ENCODE results near the gene SLC66A2.
"Not testable (repeated sequence)": the region's sequence is repeated elsewhere in the genome, so short reads cannot be mapped to it uniquely, and the experiment has no call there.

Gene SLC66A2

DNA sequence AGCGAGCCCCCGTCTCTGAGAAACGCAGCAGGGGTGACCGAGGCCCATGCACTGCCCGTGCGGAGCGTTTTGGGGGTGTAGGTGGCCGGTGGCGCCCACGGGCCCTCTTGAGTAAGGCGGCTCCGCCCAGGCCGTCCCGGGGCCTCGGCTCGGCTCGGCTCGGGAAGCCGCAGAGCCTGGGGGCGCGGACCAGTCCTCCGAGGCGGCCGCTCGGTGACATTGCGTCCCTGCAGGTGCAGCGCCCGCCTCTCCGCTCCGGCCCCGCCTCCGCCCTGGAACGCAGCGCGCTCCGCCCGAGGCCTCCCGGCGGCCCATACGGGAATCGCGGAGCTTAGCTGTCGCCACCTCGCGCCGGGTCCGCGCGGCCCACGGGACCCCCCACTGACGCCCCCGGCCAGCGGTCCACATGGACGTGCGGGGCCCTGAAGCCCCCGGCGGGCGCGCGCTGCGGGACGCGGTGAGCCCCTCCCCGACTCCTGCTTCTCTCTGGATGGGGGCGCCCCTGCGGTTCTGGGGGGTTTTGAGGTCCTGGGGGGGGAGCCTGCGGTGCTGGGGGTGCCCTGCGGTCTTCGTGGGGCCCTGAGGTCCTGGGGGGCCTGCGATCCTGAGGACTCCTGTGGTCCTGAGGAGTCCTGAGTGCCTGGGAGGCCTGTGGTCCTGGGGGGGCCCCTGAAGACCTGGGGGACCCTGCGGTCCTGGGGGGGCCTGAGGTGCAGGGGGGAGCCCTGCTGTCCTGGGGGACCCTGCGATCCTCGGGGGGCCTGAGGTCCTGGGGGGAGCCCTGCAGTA is 13.1 kb upstream of the SLC66A2 start, which contains the start of gene HSBP1L1:
HSBP1L1 (plus strand) TSS at position 314 of the 789 bp plus-strand sequence; CDS start at position 407, 93 bp downstream.
- TF ChIP-seq JUND (IDR thresholded peaks at IDR 0.05; ENCODE audit: low read depth) = no peak
- in situ Hi-C loops (cut with HindIII; ENCODE audit: low pct_unique_long_range_greater_than_20kb, low sequenced_read_pairs) = no loop called here
- peak; percentile 62 to 87 for DNase-seq (ENCODE audit: low read depth in 1 of 2, low spot score in 1 of 2)

DNA sequence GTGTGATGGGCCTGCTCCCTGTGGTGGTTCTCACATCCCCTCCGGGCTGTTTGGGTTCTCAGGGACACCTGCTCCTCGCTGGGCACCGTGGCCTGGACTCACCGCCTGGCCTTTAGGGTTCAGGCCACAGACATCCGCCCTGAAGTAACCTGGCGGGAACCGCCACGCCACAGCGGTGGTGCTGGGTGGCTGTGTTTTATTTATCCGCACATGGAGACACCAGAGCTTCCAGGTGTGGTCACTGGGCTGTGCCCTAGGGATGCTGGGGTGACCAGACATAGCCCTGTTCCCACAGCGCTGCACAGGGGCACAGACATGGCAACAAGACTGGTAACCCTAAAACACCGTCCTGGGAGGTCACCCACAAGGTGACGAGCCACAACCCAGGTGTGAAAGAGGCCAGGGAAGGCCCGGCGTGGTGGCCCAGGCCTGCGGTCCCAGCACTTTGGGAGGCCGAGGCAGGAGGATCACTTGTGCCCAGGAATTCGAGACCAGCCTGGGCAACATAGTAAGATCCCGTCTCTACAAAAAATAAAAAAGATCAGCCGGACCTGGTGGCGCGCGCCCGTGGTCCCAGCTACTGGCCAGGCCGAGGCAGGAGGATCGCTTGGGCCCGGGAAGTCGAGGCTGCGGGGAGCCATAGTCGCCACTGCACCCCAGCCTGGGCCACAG is 12.3 kb upstream of the SLC66A2 start:
- no peak for DNase-seq (ENCODE audit: low read depth in 1 of 2, low spot score in 1 of 2)
- TF ChIP-seq JUND (IDR thresholded peaks at IDR 0.05; ENCODE audit: low read depth) = no peak
- in situ Hi-C loops (cut with HindIII; ENCODE audit: low pct_unique_long_range_greater_than_20kb, low sequenced_read_pairs) = no loop called here

DNA sequence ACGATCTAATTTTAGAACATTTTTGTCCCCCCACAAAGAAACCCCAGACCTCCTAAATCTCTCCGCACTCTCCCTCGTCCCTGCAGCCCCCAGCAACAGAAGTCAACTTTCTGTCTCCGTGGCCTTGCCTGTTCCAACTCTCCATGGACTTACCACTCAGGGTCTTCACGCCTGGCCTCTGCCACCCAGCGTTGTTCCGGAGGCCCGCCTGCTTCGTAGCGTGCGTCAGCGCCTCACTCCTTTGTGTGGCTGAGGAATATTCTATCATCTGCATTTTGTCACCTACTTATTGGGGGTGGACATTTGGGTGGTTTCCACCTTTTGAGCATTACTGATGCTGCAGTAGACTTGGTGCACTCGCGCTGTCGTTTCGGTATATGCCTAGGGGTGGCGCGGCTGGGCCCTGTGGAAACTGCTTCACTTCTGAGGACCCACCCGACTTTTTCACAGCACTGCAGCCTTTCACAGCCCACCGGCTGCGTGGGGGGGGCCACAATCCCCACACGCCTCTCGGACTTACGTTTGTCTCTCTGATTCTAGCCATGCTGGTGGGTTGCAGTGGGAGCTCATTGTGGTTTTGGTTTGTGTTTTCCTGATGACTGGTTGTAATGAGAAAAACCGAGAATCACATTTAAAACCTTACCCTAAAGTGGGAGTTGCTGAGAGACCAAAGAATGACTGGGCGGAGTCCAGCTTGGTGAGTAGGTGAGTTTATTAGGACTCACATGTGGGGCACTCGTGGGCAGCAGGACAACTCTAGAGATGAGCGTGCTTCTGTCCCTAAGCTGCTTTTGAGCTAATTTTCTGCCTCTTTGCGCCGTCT is 11.6 kb upstream of the SLC66A2 start:
- in situ Hi-C loops (cut with HindIII; ENCODE audit: low pct_unique_long_range_greater_than_20kb, low sequenced_read_pairs) = no loop called here
- no peak for DNase-seq (ENCODE audit: low read depth in 1 of 2, low spot score in 1 of 2)
- no peak for TF ChIP-seq JUND (IDR thresholded peaks at IDR 0.05; ENCODE audit: low read depth)

DNA sequence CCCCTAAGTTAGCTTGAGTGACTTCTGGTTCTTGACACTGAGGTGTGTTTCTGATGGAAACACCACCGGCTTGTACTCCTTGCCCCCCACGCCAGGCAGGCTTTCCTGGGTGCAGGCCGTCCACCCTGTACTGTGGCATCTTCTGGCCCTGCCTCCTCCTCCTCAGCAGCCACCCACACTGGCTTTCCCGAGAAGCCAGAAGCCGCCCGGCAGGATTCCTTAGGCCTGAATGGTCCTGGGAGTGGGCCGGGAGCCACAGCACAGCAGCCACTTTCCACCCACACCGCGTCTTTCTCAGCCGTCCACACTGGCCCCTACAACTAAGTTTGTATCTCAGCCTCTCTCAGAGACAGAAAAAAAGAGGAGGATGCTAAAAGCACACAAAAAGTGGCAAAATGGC is 10.9 kb upstream of the SLC66A2 start:
- peak; percentile 67 to 78 for DNase-seq (ENCODE audit: low read depth in 1 of 2, low spot score in 1 of 2)
- in situ Hi-C loops (cut with HindIII; ENCODE audit: low pct_unique_long_range_greater_than_20kb, low sequenced_read_pairs) = no loop called here
- TF ChIP-seq JUND (IDR thresholded peaks at IDR 0.05; ENCODE audit: low read depth) = no peak

DNA sequence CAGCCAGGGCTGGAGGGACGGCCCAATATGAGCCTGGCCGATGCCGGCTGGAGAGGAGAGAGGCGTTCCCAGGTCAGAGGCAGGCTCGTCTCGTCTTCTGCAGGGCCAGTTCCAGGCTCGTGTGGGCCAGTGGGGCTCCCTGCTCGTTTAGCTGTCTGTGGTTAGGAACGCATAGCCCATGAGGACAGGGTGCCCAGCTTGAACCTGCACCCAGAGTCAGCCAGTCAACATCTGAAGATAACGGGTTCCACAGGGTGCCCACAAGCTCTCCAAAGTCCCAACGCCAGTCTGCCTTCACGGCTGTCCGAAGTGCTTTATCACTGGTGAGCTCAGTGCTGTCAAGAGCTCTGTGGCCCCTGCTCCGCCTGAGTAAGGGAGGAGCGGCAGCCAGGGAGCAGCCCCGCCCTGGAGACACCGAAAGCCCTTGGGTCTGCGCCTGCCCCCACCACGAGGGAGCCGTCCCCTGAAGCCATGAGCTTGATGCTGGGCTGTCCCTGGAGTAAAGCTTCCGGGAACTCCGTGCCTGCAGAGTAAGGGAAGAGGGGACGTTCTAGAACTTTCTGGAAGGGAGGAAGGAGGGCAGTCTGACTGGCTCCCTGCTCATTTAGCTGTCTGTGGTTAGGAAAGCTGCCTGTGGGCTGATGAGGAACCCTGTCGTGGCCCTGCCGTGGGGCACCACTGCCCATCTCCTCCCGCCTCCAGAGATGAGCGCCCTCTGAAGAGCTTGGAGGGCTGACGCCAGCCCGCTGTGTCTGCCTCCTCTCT is 10.3 kb upstream of the SLC66A2 start:
- TF ChIP-seq JUND (IDR thresholded peaks at IDR 0.05; ENCODE audit: low read depth) = no peak
- no peak for DNase-seq (ENCODE audit: low read depth in 1 of 2, low spot score in 1 of 2)
- in situ Hi-C loops (cut with HindIII; ENCODE audit: low pct_unique_long_range_greater_than_20kb, low sequenced_read_pairs) = no loop called here

DNA sequence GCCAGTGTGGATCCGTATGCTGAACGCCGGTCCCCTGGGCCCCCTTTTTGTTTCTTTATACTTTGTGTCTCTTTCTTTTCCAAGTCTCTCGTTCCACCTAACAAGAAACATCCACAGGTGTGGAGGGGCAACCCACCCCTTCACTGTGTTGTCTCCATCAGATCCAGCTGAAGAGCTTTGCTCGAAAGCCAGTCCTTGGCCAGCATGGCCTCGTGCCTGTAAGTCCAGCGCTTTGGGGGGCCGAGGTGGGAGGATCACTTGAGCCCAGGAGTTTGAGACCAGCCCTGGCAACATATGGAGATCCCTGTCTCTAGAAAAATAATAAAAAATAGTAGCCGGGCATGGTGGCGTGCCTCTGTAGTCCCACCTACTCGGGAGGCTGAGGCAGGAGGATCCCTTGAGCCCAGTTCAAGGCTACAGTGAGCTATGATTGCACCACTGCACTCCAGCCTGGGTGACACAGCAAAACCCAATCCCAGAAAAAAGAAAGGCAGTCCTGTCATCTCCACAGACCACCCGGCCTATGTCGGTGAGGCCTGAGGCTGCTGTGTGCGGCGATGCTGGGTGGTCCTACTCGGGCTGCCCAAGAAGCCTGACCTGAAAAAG is 9.6 kb upstream of the SLC66A2 start:
- in situ Hi-C loops (cut with HindIII; ENCODE audit: low pct_unique_long_range_greater_than_20kb, low sequenced_read_pairs) = no loop called here
- DNase-seq (ENCODE audit: low read depth in 1 of 2, low spot score in 1 of 2) = no peak
- TF ChIP-seq JUND (IDR thresholded peaks at IDR 0.05; ENCODE audit: low read depth) = no peak

DNA sequence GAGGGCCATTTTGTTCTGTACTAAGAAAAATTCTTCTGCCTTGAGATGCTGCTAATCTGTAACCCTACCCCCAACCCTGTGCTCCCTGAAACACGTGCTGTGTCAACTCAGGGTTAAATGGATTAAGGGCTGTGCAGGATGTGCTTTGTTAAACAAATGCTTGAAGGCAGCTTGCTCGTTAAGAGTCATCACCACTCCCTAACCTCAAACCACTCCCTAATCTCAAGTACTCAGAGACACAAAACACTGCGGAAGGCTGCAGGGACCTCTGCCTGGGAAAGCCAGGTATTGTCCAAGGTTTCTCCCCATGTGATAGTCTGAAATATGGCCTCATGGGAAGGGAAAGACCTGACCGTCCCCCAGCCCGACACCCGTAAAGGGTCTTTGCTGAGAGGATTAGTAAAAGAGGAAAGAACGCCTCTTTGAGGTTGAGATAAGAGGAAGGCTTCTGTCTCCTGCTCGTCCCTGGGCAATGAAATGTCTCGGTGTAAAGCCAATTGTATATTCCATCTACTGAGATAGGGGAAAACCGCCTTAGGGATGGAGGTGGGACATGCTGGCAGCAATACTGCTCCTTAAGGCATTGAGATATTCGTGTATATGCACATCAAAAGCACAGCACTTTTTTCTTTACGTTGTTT is 8.8 kb upstream of the SLC66A2 start:
- DNase-seq (ENCODE audit: low read depth in 1 of 2, low spot score in 1 of 2) = peak in 1 of 2 experiments; percentile 35
- in situ Hi-C loops (cut with HindIII; ENCODE audit: low pct_unique_long_range_greater_than_20kb, low sequenced_read_pairs) = not testable (repeated sequence)

DNA sequence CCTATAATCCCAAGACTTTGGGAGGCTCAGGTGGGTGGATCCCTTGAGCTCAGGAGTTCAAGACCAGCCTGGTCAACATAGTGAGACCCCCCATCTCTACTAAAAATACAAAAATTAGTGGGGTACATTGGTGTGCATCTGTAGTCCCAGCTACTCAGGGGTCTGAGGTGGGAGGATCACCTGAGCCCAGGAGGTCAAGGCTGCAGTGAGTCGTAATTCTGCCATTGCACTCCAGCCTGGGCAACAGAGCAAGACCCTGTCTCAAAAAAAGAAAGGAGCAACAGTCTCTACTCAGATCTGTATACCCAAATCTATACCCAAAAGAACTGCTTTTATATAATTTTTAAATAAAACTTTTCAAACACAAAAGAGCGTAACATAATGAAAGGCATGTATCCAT is 7.5 kb upstream of the SLC66A2 start:
- no peak for DNase-seq (ENCODE audit: low read depth in 1 of 2, low spot score in 1 of 2)
- in situ Hi-C loops (cut with HindIII; ENCODE audit: low pct_unique_long_range_greater_than_20kb, low sequenced_read_pairs) = no loop called here

DNA sequence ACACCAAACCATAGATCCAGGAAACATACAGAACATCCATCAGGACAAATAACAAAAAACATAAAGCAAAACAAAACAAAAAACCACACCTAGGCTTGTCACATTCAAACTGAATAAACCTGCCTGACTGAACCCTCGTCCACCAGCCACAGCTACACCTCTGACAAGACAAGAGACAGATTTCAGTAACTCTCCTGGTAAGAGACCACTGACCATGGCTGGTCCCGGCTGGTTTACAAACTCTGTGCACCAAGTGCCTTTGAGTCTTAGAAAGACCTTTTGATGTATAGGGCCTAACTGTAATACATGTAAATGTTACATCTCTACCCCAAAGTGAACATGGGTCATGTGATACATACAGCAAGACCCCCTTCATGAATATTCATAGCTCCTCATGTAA is 4.8 kb upstream of the SLC66A2 start:
- no peak for TF ChIP-seq JUND (IDR thresholded peaks at IDR 0.05; ENCODE audit: low read depth)
- no peak for DNase-seq (ENCODE audit: low read depth in 1 of 2, low spot score in 1 of 2)
- in situ Hi-C loops (cut with HindIII; ENCODE audit: low pct_unique_long_range_greater_than_20kb, low sequenced_read_pairs) = no loop called here

More for the DNA sequence above, 7.5 kb upstream of the SLC66A2 start:
- no peak for TF ChIP-seq JUND (IDR thresholded peaks at IDR 0.05; ENCODE audit: low read depth)

DNA sequence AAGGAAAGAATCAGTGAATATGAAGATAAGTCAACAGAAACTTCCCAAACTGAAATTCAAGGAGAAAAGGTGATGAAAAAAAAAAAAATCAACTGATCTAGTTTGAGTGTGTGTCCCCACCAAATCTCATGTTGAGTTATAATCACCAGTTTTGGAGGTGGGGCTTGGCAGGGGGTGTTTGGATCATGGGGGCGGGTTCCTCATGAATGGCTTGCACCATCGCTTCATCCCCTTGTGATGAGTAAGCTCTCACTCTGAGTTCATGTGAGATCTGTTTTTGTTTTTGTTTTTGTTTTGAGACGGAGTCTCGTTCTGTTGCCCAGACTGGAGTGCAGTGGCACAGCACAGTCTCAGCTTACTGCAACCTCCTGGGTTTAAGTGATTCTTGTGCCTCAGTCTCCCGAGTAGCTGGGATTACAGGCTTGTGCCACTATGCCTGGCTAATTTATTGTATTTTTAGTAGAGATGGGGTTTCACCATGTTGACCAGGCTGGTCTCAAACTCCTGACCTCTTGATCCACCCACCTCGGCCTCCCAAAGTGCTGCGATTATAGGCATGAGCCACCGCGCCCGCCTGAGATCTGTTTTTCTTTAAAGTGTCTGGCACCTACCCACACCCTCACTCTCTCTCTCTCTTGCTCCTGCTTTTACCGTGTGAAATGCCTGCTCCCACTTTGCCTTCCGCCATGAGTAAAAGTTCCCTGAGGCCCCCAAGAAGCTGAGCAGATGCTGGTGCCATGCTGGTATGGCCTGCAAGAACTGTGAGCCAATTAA is 4.0 kb upstream of the SLC66A2 start:
- in situ Hi-C loops (cut with HindIII; ENCODE audit: low pct_unique_long_range_greater_than_20kb, low sequenced_read_pairs) = no loop called here
- no peak for DNase-seq (ENCODE audit: low read depth in 1 of 2, low spot score in 1 of 2)
- TF ChIP-seq JUND (IDR thresholded peaks at IDR 0.05; ENCODE audit: low read depth) = no peak

DNA sequence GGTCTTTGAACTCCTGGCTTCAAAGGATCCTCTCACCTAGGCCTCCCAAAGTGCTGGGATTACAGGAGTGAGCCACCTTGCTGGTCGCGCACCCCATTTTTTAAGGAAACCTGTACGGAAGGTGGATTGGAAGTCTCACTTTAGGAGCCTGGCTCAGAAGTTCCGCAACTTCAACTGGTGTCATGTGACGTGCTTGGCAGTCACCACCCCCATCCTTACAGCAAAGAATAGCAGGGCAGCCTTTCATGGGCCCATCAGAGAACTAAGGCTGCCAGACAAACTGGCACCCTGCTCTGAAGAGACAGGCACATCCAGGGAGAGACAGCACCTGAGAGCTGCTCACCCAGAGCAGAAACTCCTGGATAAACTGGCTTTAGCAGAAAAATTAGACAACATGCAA is 3.3 kb upstream of the SLC66A2 start:
- no peak for DNase-seq (ENCODE audit: low read depth in 1 of 2, low spot score in 1 of 2)
- in situ Hi-C loops (cut with HindIII; ENCODE audit: low pct_unique_long_range_greater_than_20kb, low sequenced_read_pairs) = no loop called here
- no peak for TF ChIP-seq JUND (IDR thresholded peaks at IDR 0.05; ENCODE audit: low read depth)
